Spleen (tissue), 7 donors: ENCODE measurements around the gene RASA3.

Experiments
- POLR2A ChIP-seq, 3 donors: fragments of 450-650 bp; IDR thresholded peaks; one replicate each; pipeline ENCODE4 v1.5.1; 2017; ENCODE audit warnings: antibody characterized with exemption in 3 of 3, mild to moderate bottlenecking in 1 of 3
- POLR2AphosphoS5 ChIP-seq, 3 donors: sonication (generic); formaldehyde crosslinking; IDR thresholded peaks; one replicate each; pipeline ENCODE4 v1.5.1; 2017; ENCODE audit warnings: antibody characterized with exemption in 3 of 3
- TF ChIP-seq, protein P1 (sequence below), 11 experiments: fragments of 200-600 bp in 7 of 11; fragments of 450-650 bp in 4 of 11; sonication (generic) in 4 of 11; IDR thresholded peaks in 8 of 11; conservative IDR thresholded peaks in 3 of 11; 1 replicate in 7 of 11; 2 replicates in 4 of 11; pipeline versions ENCODE4 v1.4.0 to v1.8.0; 2016 to 2021; ENCODE audit warnings: antibody characterized with exemption in 11 of 11, inconsistent platforms in 4 of 11, mild to moderate bottlenecking in 1 of 11
- donor health status: DM: no; HTN: no; CAD: no; lungs with moderate emphysema.
- donor health status: DM: no; HTN: no; CAD: no.
- donor health status: DM: no; HTN: no; CAD: no.

DNA sequence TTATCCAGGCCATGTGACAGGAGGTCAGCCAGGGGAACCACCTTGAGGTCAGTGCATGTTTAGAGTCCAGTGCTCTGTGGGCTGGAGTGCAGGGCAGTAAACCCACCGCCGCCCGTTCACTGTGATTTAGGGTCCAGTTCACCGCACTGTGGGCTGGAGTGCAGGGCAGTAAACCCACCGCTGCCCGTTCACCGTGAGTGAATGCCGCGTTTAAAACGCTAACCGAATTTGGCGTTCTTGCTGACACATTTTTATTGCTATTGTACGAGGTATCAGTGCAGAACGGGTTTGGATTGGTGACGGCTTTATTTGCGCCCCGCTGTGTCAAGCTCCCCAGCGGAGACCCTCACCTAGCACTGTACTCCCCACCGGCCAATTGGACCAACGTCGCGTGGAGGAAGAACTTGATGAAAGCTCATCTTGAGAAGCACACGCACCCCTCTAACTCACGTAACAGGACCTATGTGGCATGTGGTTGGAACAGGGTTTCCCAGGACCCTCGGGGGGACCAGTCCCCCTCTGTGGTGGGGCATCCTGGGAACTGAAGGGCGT lies 186.5 kb downstream of the RASA3 start:
- TF ChIP-seq POLR2A (IDR thresholded peaks at IDR 0.05) = no peak
- no peak for TF ChIP-seq POLR2AphosphoS5 (IDR thresholded peaks at IDR 0.05)
- TF ChIP-seq, protein P1, sequence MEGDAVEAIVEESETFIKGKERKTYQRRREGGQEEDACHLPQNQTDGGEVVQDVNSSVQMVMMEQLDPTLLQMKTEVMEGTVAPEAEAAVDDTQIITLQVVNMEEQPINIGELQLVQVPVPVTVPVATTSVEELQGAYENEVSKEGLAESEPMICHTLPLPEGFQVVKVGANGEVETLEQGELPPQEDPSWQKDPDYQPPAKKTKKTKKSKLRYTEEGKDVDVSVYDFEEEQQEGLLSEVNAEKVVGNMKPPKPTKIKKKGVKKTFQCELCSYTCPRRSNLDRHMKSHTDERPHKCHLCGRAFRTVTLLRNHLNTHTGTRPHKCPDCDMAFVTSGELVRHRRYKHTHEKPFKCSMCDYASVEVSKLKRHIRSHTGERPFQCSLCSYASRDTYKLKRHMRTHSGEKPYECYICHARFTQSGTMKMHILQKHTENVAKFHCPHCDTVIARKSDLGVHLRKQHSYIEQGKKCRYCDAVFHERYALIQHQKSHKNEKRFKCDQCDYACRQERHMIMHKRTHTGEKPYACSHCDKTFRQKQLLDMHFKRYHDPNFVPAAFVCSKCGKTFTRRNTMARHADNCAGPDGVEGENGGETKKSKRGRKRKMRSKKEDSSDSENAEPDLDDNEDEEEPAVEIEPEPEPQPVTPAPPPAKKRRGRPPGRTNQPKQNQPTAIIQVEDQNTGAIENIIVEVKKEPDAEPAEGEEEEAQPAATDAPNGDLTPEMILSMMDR (IDR thresholded peaks at IDR 0.05 in 8 of 11, conservative IDR thresholded peaks at IDR 0.05 in 3 of 11) = no peak
